Measurements from ENCODE around the gene AQP6.

DNA sequence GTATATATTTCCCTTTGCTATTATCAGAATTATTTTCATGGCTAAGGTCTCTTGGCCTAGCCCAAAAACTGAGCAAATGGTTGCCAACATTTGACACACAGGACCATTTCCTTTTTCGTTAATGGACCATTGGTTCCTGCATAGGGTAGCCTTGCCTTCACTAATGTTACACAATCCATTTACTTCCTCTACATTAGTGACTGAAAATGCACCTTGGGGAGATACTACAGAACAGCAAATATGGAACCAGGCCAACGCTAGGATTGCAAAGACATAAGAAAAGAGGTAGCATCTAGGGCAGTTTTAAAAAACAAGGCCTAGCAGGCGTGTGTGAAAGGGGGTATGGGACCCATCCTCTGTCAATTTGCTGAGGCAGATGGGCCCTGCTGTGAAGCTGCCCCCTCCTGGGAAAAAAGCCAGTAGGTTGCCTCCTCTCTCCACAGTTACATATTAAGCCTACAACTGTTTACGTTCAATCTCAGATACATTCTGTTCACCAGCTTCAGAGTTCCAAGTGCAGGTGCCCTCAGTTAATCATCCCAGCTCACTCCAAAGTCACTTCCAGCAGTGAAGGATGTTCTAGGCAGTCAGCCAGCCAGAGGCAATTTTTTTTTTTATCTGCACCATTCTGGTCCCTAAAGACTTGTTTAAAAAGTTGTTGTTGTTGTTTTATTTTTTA is 15.0 kb downstream of the AQP6 start:
- TF ChIP-seq TAF1 (IDR thresholded peaks at IDR 0.05; ENCODE audit: low read depth, low read length), result no peak
- TF ChIP-seq POLR2A (IDR thresholded peaks at IDR 0.05; ENCODE audit: low read depth, low read length), result no peak
- TF ChIP-seq POLR2AphosphoS5 (IDR thresholded peaks at IDR 0.05; ENCODE audit: low read depth, low read length), result no peak
- TF ChIP-seq PAX5 (IDR thresholded peaks at IDR 0.05; ENCODE audit: insufficient read depth, low read length, severe bottlenecking), result no peak
- TF ChIP-seq SPI1 (IDR thresholded peaks at IDR 0.05; ENCODE audit: low read depth, low read length), result no peak

Measured in GM12891 (cell line).